ENCODE results near the gene H2BK1. TPM values are rescaled to one million over a fixed set of nuclear protein-coding genes. Genes with fewer than 3 reads are reported as not detected.

The H2BK1 gene
- total RNA-seq, 1 experiment from 2014 or later = not detected

GRCh38 chr7:151176401-151176800 lies 33.9 kb downstream of the H2BK1 start:
- ATAC-seq = no peak
- ChIA-PET CTCF (interaction anchor here (1.0 kb wide), 1 partner anchor 35 kb away, joined by 3 read pairs; no protein-coding TSS in a partner anchor), POLR2A (no interaction called here)
- DNase-seq (ENCODE audit: low read depth, low spot score) = no peak
- H3K4me3 ChIP-seq (ENCODE audit: low read depth in 2 of 2, low read length in 2 of 2) = no peak overlapping the region
- in situ Hi-C loops (cut with HindIII; ENCODE audit: low pct_unique_long_range_greater_than_20kb, low sequenced_read_pairs) (no loop called here), intact Hi-C loops (cut with micrococcal nuclease; ENCODE audit: unreplicated experiment) (no loop called here)
- H3K27me3 ChIP-seq (ENCODE audit: control insufficient read depth, insufficient read depth, low read length) = peaks cover 8% of the 10 kb centered on the region
- TF ChIP-seq CTCF (IDR thresholded peaks at IDR 0.05) (no peak), POLR2AphosphoS5 (IDR thresholded peaks at IDR 0.05; ENCODE audit: low read depth, low read length) (no peak), SIN3A (IDR thresholded peaks at IDR 0.05; ENCODE audit: borderline replicate concordance, insufficient read depth, low read depth, low read length) (no peak), REST (IDR thresholded peaks at IDR 0.05; ENCODE audit: insufficient read depth in 1 of 2, low read depth in 2 of 2, low read length in 1 of 2) (no peak), TCF7L2 (IDR thresholded peaks at IDR 0.05; ENCODE audit: low read depth, low read length) (no peak)
- H3K27ac ChIP-seq (ENCODE audit: low read length) = no peak overlapping the region
- H3K4me1 ChIP-seq (ENCODE audit: control insufficient read depth, insufficient read depth, low read length) = no peaks in the 10 kb centered on the region
- no TSS peak for BruUV-seq (replicated peaks)
- no peaks in the 10 kb centered on the region for H3K36me3 ChIP-seq (ENCODE audit: control insufficient read depth, insufficient read depth, low read length)
- H3K9me3 ChIP-seq (ENCODE audit: control insufficient read depth, insufficient read depth, low read depth, low read length) = no peaks in the 10 kb centered on the region

GRCh38 chr7:151175793-151176311 lies 34.4 kb downstream of the H2BK1 start:
- Histone ChIP-seq H3K9me3 (ENCODE audit: control insufficient read depth, insufficient read depth, low read depth, low read length) (no peaks in the 10 kb centered on the region), H3K4me3 (ENCODE audit: low read depth in 2 of 2, low read length in 2 of 2) (no peak overlapping the region), H3K36me3 (ENCODE audit: control insufficient read depth, insufficient read depth, low read length) (no peaks in the 10 kb centered on the region), H3K27me3 (ENCODE audit: control insufficient read depth, insufficient read depth, low read length) (peaks cover 8% of the 10 kb centered on the region), H3K27ac (ENCODE audit: low read length) (no peak overlapping the region), H3K4me1 (ENCODE audit: control insufficient read depth, insufficient read depth, low read length) (no peaks in the 10 kb centered on the region)
- in situ Hi-C loops (cut with HindIII; ENCODE audit: low pct_unique_long_range_greater_than_20kb, low sequenced_read_pairs) (no loop called here), intact Hi-C loops (cut with micrococcal nuclease; ENCODE audit: unreplicated experiment) (no loop called here)
- ATAC-seq (no peak), DNase-seq (ENCODE audit: low read depth, low spot score) (no peak)
- POLR2A ChIA-PET = no interaction called here
- no peak for TF ChIP-seq REST (IDR thresholded peaks at IDR 0.05; ENCODE audit: insufficient read depth in 1 of 2, low read depth in 2 of 2, low read length in 1 of 2)
- no peak for TF ChIP-seq POLR2AphosphoS5 (IDR thresholded peaks at IDR 0.05; ENCODE audit: low read depth, low read length)
- TF ChIP-seq CTCF (IDR thresholded peaks at IDR 0.05) = no peak
- BruUV-seq (replicated peaks) = no TSS peak
- CTCF ChIA-PET = interaction anchor here (1.0 kb wide), 1 partner anchor 36 kb away, joined by 3 read pairs; no protein-coding TSS in a partner anchor

Measured in Panc1 (cell line).